Ovary (tissue), 9 donors: ENCODE data around the gene ZFYVE16. TPM values are rescaled to one million over a fixed set of nuclear protein-coding genes. Genes with fewer than 3 reads are reported as not detected.

Source experiments
- DNase-seq, 5 donors: peaks; one replicate each; pipeline ENCODE4 v3.0.0-alpha.2; 2019 to 2020
- H3K27ac ChIP-seq, 2 donors: fragments of 200-600 bp; one replicate each; pipeline versions ENCODE4 v1.5.1 to v1.8.0; 2019 to 2022
- H3K27me3 ChIP-seq: fragments of 200-600 bp; one replicate; pipeline ENCODE4 v1.8.0; 2022
- H3K36me3 ChIP-seq: fragments of 200-600 bp; sonication (generic); one replicate; pipeline ENCODE4 v1.5.1; 2019
- H3K4me1 ChIP-seq: one replicate; pipeline ENCODE4 v1.8.1; 2013; ENCODE audit warnings: mild to moderate bottlenecking, moderate library complexity; ENCODE audit not compliant: insufficient read depth
- H3K4me3 ChIP-seq: fragments of 200-600 bp; sonication (generic); one replicate; pipeline ENCODE4 v1.5.1; 2017
- H3K9me3 ChIP-seq, 2 donors: fragments of 200-600 bp in 1 of 2; sonication (generic) in 1 of 2; one replicate each; pipeline versions ENCODE4 v1.5.1 to v1.8.1; 2013 to 2019; ENCODE audit warnings: mild to moderate bottlenecking in 1 of 2, moderate library complexity in 1 of 2
- CTCF ChIP-seq, 3 donors: fragments of 450-650 bp in 2 of 3; fragments of 200-600 bp in 1 of 3; IDR thresholded peaks; one replicate each; pipeline versions ENCODE4 v1.5.1 to v1.8.0; 2016 to 2022; ENCODE audit warnings: antibody characterized with exemption in 3 of 3, mild to moderate bottlenecking in 1 of 3
- EP300 ChIP-seq: sonication (generic); formaldehyde crosslinking; IDR thresholded peaks from one replicate; pipeline ENCODE4 v1.6.1; 2017; ENCODE audit warnings: antibody characterized with exemption
- POLR2A ChIP-seq: fragments of 450-650 bp; IDR thresholded peaks from one replicate; pipeline ENCODE4 v1.6.1; 2017; ENCODE audit warnings: antibody characterized with exemption, mild to moderate bottlenecking, moderate library complexity
- WGBS, 3 donors: extraction: QIAGEN DNeasy Blood & Tissue Kit in 1 of 3; methylation state at CpG; one replicate each; pipeline versions ENCODE4 v1.1.5 to v1.1.7; 2013 to 2017; 5-methylcytosine and 5-hydroxymethylcytosine counted together
- intact Hi-C, 4 donors: fragments of 100-400 bp; cut with DNase I; formaldehyde crosslinking; loops; one replicate each; pipeline versions ENCODE4 v1.11.0 to v1.15.1; 2022 to 2023
- polyA plus RNA-seq, 2 donors: library from polyadenylated mRNA; stranded (reverse); fragments of 200-250 nt in 1 of 2; fragments of 350-450 nt in 1 of 2; fragmentation: Illumina TruSeq in 1 of 2; extraction: RNeasy Lipid Tissue Mini Kit (QIAGEN cat#74804) in 1 of 2; gene quantifications; one replicate each; pipeline ENCODE4 v1.2.3, GENCODE V29; 2013 to 2014
- total RNA-seq, 7 donors: library from RNA; depleted of rRNA in 2 of 7; stranded (reverse); fragments of >200 nt in 2 of 7; fragmentation: NEBNext Ultra II Directional in 3 of 7; extraction: Animal tissue kit (Norgen Biotek cat#: 25700) in 3 of 7; gene quantifications; one replicate each; pipeline versions ENCODE4 v1.1.0 to v1.2.4, GENCODE V29; 2016 to 2023
- donor health status: DM: no; HTN: no; CAD: no; lungs with moderate emphysema.
- donor health status: DM: no; HTN: no; CAD: no.
- donor health status: Bipolar disorder and iron deficiency.
- donor health status: DM: yes; HTN: yes; CAD: no.
- donor health status: DM: no; HTN: no; CAD: no.
- donor health status: DM: yes; HTN: yes; CAD: no.

Gene ZFYVE16
- total and polyA plus RNA-seq, 9 donors, result 17.0 to 59.0 (median 45.9) TPM

- Histone ChIP-seq H3K4me3 (no peak overlapping the region), H3K4me1 (no peaks in the 10 kb centered on the region), H3K27ac (no peak overlapping the region), H3K36me3 (no peaks in the 10 kb centered on the region), H3K27me3 (no peaks in the 10 kb centered on the region), H3K9me3 (peaks cover 0 to 5% of the 10 kb centered on the region in 2 donors)
- no peak for TF ChIP-seq EP300
- no peak for TF ChIP-seq CTCF (IDR thresholded peaks at IDR 0.05)
- TF ChIP-seq POLR2A, result no peak
- intact Hi-C loops, result no loop called here
- no peak for DNase-seq
Measured at GRCh38 chr5:80479713-80480112, 71.8 kb downstream of the ZFYVE16 start.

GRCh38 chr5:80480354-80480753 lies 72.5 kb downstream of the ZFYVE16 start:
- intact Hi-C loops, result no loop called here
- Histone ChIP-seq H3K9me3 (peaks cover 0 to 5% of the 10 kb centered on the region in 2 donors), H3K27me3 (no peaks in the 10 kb centered on the region), H3K4me3 (no peak overlapping the region), H3K36me3 (no peaks in the 10 kb centered on the region), H3K4me1 (no peaks in the 10 kb centered on the region), H3K27ac (no peak overlapping the region)
- DNase-seq, result no peak
- WGBS, 3 donors, result 92 to 98% (median 96%) methylated on average over 2 of the region's 2 CpGs
- TF ChIP-seq EP300 (no peak), POLR2A (no peak), CTCF (IDR thresholded peaks at IDR 0.05) (no peak)

- WGBS, 3 donors, result 95 to 99% (median 99%) methylated on average over 3 of the region's 3 CpGs
- intact Hi-C loops, result no loop called here
- no peak overlapping the region for H3K4me3 ChIP-seq
- no peaks in the 10 kb centered on the region for H3K36me3 ChIP-seq
- no peaks in the 10 kb centered on the region for H3K27me3 ChIP-seq
- no peaks in the 10 kb centered on the region for H3K4me1 ChIP-seq
- peaks cover 0 to 5% of the 10 kb centered on the region in 2 donors for H3K9me3 ChIP-seq
- no peak for DNase-seq
- no peak for TF ChIP-seq EP300
- no peak overlapping the region for H3K27ac ChIP-seq
Measured at GRCh38 chr5:80481019-80481893, 73.4 kb downstream of the ZFYVE16 start.

GRCh38 chr5:80482578-80482977 lies 74.7 kb downstream of the ZFYVE16 start:
- peaks cover 0 to 5% of the 10 kb centered on the region in 2 donors for H3K9me3 ChIP-seq
- intact Hi-C loops, result no loop called here
- DNase-seq, result no peak
- H3K4me1 ChIP-seq, result peaks cover 2% of the 10 kb centered on the region
- no peak for TF ChIP-seq POLR2A
- TF ChIP-seq EP300, result no peak
- TF ChIP-seq CTCF (IDR thresholded peaks at IDR 0.05), result no peak
- no peaks in the 10 kb centered on the region for H3K36me3 ChIP-seq
- WGBS, 3 donors, result 74 to 80% (median 75%) methylated on average over 4 of the region's 4 CpGs
- no peaks in the 10 kb centered on the region for H3K27me3 ChIP-seq
- no peak overlapping the region for H3K4me3 ChIP-seq
- no peak overlapping the region for H3K27ac ChIP-seq

- WGBS, 3 donors, result 90 to 97% (median 96%) methylated on average over 3 of the region's 3 CpGs
- Histone ChIP-seq H3K36me3 (no peaks in the 10 kb centered on the region), H3K9me3 (peaks cover 0 to 5% of the 10 kb centered on the region in 2 donors), H3K4me1 (peaks cover 2% of the 10 kb centered on the region), H3K27ac (no peak overlapping the region), H3K4me3 (no peak overlapping the region), H3K27me3 (no peaks in the 10 kb centered on the region)
- DNase-seq, result no peak
- intact Hi-C loops, result no loop called here
- TF ChIP-seq EP300 (no peak), POLR2A (no peak), CTCF (IDR thresholded peaks at IDR 0.05) (no peak)
Measured at GRCh38 chr5:80483636-80484232, 75.9 kb downstream of the ZFYVE16 start.
